ENCODE measurements around the gene STARD8.
"Not testable (repeated sequence)": the region's sequence is repeated elsewhere in the genome, so short reads cannot be mapped to it uniquely, and the experiment has no call there.

Gene STARD8

DNA sequence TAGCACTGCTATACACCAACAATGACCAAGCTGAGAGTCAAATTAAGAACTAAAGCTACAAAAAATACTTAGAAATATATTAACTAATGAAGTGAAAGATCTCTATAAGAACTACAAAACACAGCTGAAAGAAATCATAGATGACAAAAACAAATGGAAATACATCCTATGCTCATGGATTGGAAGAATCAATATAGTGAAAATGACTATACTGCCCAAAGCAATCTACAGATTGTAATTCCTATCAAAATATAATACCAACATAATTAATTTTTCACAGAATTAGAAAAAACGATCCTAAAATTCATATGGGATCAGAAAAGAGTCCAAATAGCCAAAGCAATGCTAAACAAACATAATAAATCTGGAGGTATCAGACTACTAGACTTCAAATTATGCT lies 87.8 kb downstream of the STARD8 start:
- DNase-seq (ENCODE audit: extremely low read depth in 1 of 2, low read depth in 1 of 2) = no peak

DNA sequence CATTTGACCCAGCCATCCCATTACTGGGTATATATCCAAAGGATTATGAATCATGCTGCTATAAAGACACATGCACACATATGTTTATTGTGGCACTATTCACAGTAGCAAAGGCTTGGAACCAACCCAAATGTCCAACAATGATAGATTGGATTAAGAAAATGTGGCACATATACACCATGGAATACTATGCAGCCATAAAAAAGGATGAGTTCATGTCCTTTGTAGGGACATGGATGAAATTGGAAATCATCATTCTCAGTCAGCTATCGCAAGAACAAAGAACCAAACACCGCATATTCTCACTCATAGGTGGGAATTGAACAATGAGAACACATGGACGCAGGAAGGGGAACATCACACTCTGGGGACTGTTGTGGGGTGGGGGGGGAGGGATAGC lies 94.4 kb downstream of the STARD8 start:
- not testable (repeated sequence) for DNase-seq (ENCODE audit: extremely low read depth in 1 of 2, low read depth in 1 of 2)

DNA sequence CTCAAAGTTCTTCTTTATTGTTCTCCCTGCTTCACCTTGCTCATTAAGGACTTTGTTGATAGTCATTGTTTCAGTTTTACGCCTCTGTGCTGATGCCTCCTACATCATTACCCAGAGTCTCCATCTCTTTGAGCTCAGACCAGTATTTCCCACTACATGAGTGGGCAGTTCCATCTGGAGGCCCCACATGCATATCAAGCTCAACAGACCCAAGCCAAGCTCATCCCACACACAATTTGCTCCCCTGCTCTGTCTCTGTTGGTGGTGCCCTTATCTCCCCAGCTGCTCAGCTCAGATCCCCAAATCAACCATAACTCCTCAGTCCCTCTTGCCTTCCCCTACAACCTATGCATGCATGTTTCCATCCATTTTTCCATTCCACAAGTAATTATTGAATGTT lies 96.3 kb downstream of the STARD8 start:
- DNase-seq (ENCODE audit: extremely low read depth in 1 of 2, low read depth in 1 of 2) = no peak

DNA sequence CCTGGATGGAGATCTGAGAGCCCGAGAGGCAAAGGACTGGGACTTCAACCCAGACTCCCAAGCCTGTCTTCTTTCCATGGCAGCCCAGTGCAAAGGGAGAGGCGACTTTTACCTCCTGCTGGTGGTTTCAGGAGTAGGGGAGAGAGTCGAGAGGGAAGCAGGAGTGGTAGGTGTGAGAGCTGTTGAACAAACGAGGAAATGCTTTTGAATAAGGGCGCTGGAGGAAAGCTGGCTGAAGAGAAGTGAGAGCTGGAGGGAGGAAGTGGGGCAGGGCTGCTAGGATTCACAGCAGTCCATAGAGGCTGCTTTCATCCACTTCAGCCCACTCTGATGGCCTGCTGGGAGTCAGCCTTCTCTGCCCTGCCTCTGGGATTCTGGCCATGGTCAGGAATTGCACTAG lies 99.5 kb downstream of the STARD8 start:
- no peak for DNase-seq (ENCODE audit: extremely low read depth in 1 of 2, low read depth in 1 of 2)

DNA sequence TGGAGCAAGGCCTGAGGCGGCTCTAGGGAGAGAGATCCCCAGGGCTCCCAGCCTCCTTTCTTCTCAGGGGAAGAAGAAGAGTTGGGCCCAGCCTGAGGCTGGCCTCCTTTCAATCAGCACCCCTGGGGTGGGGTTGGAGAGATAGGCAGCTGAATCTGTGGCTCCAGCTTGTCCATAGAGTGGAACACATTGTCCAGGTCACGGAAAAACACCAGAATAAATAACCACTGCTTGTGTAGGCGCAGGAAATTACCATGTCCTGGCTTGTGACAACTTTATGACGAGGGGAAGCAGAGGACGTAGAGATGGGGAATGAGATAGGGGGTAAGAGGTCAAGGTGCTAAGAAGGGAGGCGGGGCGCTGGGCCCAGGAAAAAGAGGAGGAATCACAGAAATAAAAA lies 100.6 kb downstream of the STARD8 start:
- no peak for DNase-seq (ENCODE audit: extremely low read depth in 1 of 2, low read depth in 1 of 2)

DNA sequence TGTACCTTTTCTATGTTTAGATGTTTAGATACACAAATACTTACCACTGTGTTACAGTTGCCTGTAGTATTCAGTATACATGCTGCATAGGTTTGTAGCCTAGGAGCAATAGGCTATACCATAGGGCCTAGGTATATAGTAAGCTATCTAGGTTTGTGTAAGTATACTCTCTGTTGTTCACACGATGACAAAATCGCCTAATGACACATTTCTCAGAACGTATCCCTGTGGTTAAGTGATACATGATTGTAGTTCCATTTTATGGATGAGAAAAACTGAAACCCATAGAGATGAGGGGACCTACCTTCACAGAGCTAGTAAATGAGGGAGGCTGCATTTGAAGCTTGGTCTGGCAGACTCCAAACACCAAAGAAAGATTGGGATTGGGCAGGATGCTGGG lies 102.0 kb downstream of the STARD8 start:
- DNase-seq (ENCODE audit: extremely low read depth in 1 of 2, low read depth in 1 of 2) = no peak

DNA sequence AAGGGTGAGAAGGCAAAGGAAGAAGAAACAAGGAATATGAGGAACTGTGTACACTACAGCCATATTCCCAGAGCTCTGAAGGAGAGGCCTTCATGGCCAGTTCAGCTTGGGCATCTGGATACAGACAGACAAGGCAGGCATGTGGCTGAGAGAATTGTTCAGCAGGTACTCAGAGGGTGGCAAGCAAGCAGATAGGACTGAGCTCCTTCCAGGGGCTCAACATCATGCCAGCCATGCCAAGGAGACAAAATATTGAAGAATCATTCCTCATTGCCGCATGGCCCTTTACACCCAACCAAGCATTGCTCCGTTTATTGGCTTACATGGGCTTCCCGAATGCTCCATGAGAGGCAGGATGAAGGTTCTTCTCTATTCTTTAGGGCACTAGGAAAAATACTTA lies 102.8 kb downstream of the STARD8 start:
- no peak for DNase-seq (ENCODE audit: extremely low read depth in 1 of 2, low read depth in 1 of 2)

DNA sequence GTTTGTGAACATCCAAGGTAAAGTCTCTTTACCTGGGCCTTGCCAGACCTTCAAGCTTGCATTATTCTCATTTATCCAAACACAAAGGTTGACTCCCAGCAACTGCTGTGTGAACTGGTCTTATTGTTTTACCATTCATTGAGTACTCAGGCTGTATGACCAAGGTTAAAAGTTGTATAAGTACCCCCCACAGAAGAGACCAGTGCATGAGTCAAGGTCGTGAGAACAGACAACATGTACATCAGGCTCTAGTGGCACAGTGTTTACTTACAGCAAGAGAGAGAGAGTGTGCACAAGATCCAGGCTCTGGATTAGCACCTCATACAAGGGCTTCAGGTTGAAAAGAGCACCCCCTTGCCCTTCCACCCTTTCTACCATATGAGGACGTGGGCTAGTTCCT lies 103.9 kb downstream of the STARD8 start:
- no peak for DNase-seq (ENCODE audit: extremely low read depth in 1 of 2, low read depth in 1 of 2)

DNA sequence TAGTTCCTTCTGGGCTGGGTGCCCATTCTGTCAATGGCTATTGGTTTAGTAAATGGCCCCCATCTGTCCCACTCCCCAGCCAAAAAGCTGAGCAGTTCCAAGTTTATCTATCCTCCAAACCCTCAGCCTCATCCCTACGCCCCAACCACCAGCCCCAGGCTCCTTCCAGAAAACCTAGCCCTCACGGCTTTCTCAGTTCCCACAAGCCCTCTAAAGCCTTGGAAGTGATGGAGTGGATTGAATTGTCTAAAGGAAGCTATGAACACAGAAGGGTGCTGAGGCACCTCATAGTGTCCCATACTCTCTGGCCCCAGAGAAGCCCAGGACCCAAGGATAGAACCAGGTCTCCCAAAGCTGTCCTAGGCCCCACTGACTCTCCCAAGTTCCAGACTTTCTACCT lies 105.8 kb downstream of the STARD8 start:
- no peak for DNase-seq (ENCODE audit: extremely low read depth in 1 of 2, low read depth in 1 of 2)

DNA sequence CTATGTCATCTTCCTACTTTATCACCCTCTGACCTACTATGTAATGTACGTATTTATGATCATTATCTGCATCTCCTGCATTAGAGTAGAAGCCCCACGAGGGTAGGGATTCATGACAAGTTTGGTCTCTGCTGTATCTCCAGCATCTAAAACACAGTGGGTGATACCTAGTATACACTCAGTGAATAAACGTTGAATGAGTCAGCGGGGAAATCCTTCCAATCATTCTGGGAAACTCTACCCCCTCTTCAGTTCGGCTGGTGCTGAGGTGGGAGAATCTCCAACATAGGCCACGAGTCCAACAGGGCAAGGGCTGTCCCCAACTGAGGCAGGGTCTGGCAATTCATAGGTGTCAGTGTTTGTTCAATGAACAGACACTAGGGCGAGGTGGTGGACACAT lies 106.9 kb downstream of the STARD8 start:
- DNase-seq (ENCODE audit: extremely low read depth in 1 of 2, low read depth in 1 of 2) = no peak

DNA sequence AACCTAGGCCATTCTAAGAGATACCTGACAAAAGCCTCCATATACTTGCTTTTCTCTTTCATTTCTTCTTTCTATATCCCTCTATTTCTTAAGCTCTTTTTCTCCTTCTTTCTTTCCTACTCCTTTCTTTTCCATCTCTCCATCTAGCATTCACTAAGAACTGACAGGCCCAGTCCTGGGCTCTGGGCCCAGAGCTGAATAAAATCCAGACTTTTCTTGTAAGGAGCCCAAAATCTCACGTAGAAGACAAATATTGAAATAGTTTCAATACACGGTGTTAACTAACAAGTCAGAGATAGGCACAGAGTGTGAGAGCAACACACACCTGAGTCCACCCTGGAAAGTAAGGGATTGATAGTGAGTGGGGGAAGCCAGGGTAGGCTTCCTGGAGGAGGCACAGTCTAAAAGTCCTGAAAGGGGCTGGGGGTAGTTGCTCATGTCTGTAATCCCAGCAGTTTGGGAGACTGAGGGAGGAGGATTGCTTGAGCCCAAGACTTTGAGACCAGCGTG lies 108.2 kb downstream of the STARD8 start:
- no peak for DNase-seq (ENCODE audit: extremely low read depth in 1 of 2, low read depth in 1 of 2)

DNA sequence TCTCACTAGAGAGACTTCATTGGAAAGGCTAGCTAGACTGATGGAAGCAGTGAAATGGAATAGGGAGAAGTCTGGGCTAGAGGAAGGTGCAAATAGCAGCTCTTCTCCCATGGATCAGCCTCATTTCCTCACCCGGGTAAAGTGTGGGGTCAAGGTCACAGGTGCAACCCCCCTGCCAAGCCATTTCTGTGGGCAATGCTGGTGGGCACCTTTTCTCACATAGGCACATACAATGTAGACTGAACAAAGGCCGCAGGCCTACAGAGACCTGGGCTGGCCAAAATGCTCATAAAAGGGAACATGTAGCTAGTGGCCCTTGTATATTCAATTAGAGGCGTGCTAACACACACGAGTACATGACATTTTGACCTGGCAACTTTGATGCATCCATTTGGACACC lies 109.9 kb downstream of the STARD8 start:
- no peak for DNase-seq (ENCODE audit: extremely low read depth in 1 of 2, low read depth in 1 of 2)

DNA sequence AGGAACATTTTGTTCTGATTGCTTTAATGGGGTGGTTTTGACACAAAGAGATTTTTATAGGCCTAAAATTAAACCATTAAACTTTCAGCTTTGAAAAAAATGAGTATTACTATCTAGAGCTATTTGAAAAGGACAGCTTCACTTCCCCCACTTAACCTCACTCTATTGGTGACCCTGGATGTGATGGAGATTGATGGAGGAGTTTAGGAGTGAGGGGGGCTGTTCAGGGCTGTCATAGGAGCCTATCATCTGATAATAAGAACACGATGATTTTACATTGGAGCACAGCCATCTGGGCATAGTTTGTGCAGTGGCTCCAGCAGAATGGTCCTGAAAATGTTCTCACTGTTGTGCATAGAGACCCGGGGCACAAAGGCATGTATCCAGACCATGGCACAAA lies 110.3 kb downstream of the STARD8 start:
- no peak for DNase-seq (ENCODE audit: extremely low read depth in 1 of 2, low read depth in 1 of 2)

DNA sequence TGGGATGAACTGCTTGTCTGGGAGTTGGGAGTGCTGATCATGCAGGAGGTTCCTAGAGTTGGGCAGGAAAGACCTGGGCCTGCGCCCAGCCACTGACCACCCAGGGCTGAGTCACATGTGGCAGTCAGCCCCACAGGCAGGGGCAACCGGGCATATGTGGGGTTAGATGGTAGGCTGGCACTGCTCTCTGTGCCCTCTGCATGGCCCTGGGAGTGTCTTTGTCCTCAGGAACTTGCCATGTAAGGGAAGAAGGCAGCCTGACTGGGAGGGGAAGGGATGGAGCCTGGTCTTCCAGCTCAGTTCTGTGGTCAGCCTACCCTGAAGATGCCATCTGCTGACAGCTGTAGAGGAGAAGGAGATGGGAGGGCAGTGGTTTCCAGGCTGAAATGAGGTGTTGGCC lies 111.2 kb downstream of the STARD8 start:
- no peak for DNase-seq (ENCODE audit: extremely low read depth in 1 of 2, low read depth in 1 of 2)

DNA sequence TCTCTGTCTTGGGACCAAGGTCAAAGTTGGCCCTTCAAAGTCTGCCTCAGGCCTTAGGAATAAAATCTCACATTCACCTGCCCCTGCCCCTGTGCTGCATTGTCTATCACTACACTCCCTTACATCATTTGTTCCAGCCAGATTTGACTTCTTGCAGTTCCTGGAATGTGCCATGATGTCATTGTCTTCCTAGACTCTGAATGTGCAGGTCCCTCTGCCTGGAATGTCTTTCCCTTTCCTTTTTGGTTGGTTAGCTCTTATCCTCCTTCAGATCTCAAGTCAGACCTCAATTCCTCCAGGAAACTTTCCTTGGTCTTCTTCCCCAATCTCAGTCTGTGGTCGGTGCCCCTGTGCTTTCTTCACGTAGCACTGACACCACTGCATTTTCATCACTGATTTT lies 113.6 kb downstream of the STARD8 start:
- no peak for DNase-seq (ENCODE audit: extremely low read depth in 1 of 2, low read depth in 1 of 2)

DNA sequence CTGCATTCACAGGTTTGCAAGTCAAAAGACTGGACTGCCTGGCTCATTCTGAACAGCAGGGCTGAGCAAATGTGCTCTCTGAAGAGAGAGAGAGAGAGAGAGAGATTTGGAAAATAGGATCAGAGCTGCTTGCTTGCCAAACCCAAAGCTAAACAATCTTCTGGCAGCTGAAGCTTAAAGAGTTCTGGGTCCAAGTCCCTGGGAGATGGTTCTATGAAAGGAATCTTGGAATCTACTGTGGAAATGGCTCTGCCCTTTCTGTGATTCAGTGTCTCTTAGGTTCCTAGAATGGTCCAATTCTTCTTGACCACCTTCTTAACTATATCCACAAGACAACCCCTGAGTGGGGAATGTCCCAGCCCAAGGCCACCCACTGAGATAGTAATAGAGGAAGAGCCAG lies 115.3 kb downstream of the STARD8 start:
- no peak for DNase-seq (ENCODE audit: extremely low read depth in 1 of 2, low read depth in 1 of 2)

DNA sequence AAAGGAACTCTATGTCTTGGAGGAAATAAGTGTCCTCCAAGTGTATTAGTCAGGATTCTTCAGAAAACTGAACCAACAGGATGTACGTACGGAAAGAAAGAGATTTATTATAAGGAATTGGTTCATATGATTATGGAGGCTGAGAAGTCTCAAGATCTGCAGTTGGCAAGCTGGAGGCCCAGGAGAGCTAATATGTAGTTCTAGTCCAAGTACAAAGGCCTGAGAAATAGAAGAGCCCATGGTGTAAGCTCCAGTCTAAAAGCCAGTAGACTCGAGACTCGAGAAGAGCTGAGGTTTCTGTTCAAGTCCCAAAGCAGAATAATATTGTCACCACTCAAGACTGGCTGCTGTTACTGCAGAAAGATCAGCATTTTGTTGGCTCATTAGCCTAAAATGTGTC lies 116.0 kb downstream of the STARD8 start:
- DNase-seq (ENCODE audit: extremely low read depth in 1 of 2, low read depth in 1 of 2) = no peak

Measured in activated CD8-positive, alpha-beta memory T cell treated with anti-CD3 and anti-CD28 coated beads for 1 hour (primary cell).